ENCODE results near the gene RGP1.

The RGP1 gene

GRCh38 chr9:35718721-35719511 is 30.2 kb upstream of the RGP1 start:
- no peak for DNase-seq
- intact Hi-C loops (cut with DNase I), result no loop called here

GRCh38 chr9:35719546-35719945 is 29.5 kb upstream of the RGP1 start:
- DNase-seq, result no peak
- intact Hi-C loops (cut with DNase I), result no loop called here

- intact Hi-C loops (cut with DNase I), result no loop called here
- DNase-seq, result no peak
Observed at GRCh38 chr9:35723426-35723825, 25.7 kb upstream of the RGP1 start.

GRCh38 chr9:35723908-35724307 is 25.2 kb upstream of the RGP1 start:
- no peak for DNase-seq
- intact Hi-C loops (cut with DNase I), result no loop called here

- peak in 1 of 10 donors; percentile 9 for DNase-seq
- intact Hi-C loops (cut with DNase I), result loop anchor here (5.0 kb wide), 1 partner anchor 33 kb away; no protein-coding TSS in a partner anchor
Observed at GRCh38 chr9:35725362-35725761, 23.7 kb upstream of the RGP1 start.

GRCh38 chr9:35726931-35727330 is 22.2 kb upstream of the RGP1 start:
- peak in 3 of 10 donors; percentile 39 to 92 (median 64) for DNase-seq
- intact Hi-C loops (cut with DNase I), result loop anchor here (5.0 kb wide), 1 partner anchor 35 kb away; no protein-coding TSS in a partner anchor

GRCh38 chr9:35727676-35728040 is 21.4 kb upstream of the RGP1 start:
- DNase-seq, result no peak
- intact Hi-C loops (cut with DNase I), result loop anchor here (5.0 kb wide), 1 partner anchor 35 kb away; no protein-coding TSS in a partner anchor

GRCh38 chr9:35728041-35728971 is 20.8 kb upstream of the RGP1 start:
- intact Hi-C loops (cut with DNase I), result loop anchor here (5.0 kb wide), 1 partner anchor 36 kb away; no protein-coding TSS in a partner anchor
- peak in 4 of 10 donors; percentile 27 to 92 (median 53) for DNase-seq

- no peak for DNase-seq
- intact Hi-C loops (cut with DNase I), result loop anchor here (5.0 kb wide), 1 partner anchor 37 kb away; no protein-coding TSS in a partner anchor
Observed at GRCh38 chr9:35729101-35729500, 20.0 kb upstream of the RGP1 start.

GRCh38 chr9:35729700-35730485 is 19.2 kb upstream of the RGP1 start:
- DNase-seq, result peak in 3 of 10 donors; percentile 28 to 88 (median 32)
- intact Hi-C loops (cut with DNase I), result loop anchor here (5.0 to 10.0 kb wide), 3 partner anchors 38 to 635 kb away; partner anchors contain the start of genes FAM221B, PIGO and TMEM8B

- intact Hi-C loops (cut with DNase I), result loop anchor here (5.0 to 10.0 kb wide), 2 partner anchors 97 to 636 kb away; partner anchors contain the start of genes FAM221B, PIGO and TMEM8B
- DNase-seq, result no peak
Observed at GRCh38 chr9:35730486-35730854, 18.6 kb upstream of the RGP1 start.

- intact Hi-C loops (cut with DNase I), result loop anchor here (2.0 to 10.0 kb wide), 4 partner anchors 75 to 637 kb away; partner anchors contain the start of genes FAM221B, PIGO, TESK1 and TMEM8B
- peak in 2 of 10 donors; percentile 26 to 86 for DNase-seq
Observed at GRCh38 chr9:35731415-35732184, 17.5 kb upstream of the RGP1 start.

- peak; percentile 90 to 100 (median 98) for DNase-seq
- intact Hi-C loops (cut with DNase I), result loop anchor here (2.0 to 10.0 kb wide), 4 partner anchors 75 to 637 kb away; partner anchors contain the start of genes FAM221B, PIGO, TESK1 and TMEM8B
Observed at GRCh38 chr9:35732185-35732799, 16.8 kb upstream of the RGP1 start, which contains the start of the genes CREB3 and TLN1. TSS of gene CREB3 (plus strand) at chr9:35732666. CDS start at chr9:35732773, 107 bp downstream. TSS of gene TLN1 (minus strand) at chr9:35732195. CDS start at chr9:35725694, 6,501 bp downstream.

GRCh38 chr9:35732800-35733541 is 16.1 kb upstream of the RGP1 start:
- peak in 1 of 10 donors; percentile 23 for DNase-seq
- intact Hi-C loops (cut with DNase I), result loop anchor here (2.0 to 10.0 kb wide), 4 partner anchors 76 to 638 kb away; partner anchors contain the start of genes FAM221B, PIGO, TESK1 and TMEM8B

GRCh38 chr9:35734096-35734495 is 15.0 kb upstream of the RGP1 start:
- intact Hi-C loops (cut with DNase I), result loop anchor here (5.0 to 10.0 kb wide), 2 partner anchors 93 to 639 kb away; partner anchors contain the start of genes FAM221B, PIGO and TMEM8B

GRCh38 chr9:35736201-35736633 is 12.9 kb upstream of the RGP1 start:
- peak in 6 of 10 donors; percentile 31 to 90 (median 60) for DNase-seq
- intact Hi-C loops (cut with DNase I), result loop anchor here (10.0 kb wide), 1 partner anchor 641 kb away; the partner anchor contains the start of gene PIGO

More at GRCh38 chr9:35734096-35734495, 15.0 kb upstream of the RGP1 start:
- DNase-seq, result no peak

GRCh38 chr9:35737143-35737542 is 11.9 kb upstream of the RGP1 start:
- intact Hi-C loops (cut with DNase I), result loop anchor here (10.0 kb wide), 1 partner anchor 642 kb away; the partner anchor contains the start of gene PIGO
- DNase-seq, result no peak
